GM12891 (cell line): ENCODE results near the gene GMCL1.

Experiments
- PAX5 ChIP-seq: IDR thresholded peaks from 2 replicates; pipeline ENCODE4 v1.6.1; 2011; ENCODE audit warnings: low read length, moderate library complexity, mild to moderate bottlenecking; ENCODE audit not compliant: insufficient read depth, severe bottlenecking
- POLR2A ChIP-seq: IDR thresholded peaks from 2 replicates; pipeline ENCODE4 v1.6.1; 2011; ENCODE audit warnings: low read depth, low read length, control low read depth
- POLR2AphosphoS5 ChIP-seq: IDR thresholded peaks from 2 replicates; pipeline ENCODE4 v1.6.1; 2011; ENCODE audit warnings: low read depth, low read length, control low read depth
- SPI1 ChIP-seq: IDR thresholded peaks from 2 replicates; pipeline ENCODE4 v1.6.1; 2011; ENCODE audit warnings: low read depth, low read length, control low read depth
- TAF1 ChIP-seq: IDR thresholded peaks from 2 replicates; pipeline ENCODE4 v1.6.1; 2011; ENCODE audit warnings: low read depth, low read length, control low read depth

DNA sequence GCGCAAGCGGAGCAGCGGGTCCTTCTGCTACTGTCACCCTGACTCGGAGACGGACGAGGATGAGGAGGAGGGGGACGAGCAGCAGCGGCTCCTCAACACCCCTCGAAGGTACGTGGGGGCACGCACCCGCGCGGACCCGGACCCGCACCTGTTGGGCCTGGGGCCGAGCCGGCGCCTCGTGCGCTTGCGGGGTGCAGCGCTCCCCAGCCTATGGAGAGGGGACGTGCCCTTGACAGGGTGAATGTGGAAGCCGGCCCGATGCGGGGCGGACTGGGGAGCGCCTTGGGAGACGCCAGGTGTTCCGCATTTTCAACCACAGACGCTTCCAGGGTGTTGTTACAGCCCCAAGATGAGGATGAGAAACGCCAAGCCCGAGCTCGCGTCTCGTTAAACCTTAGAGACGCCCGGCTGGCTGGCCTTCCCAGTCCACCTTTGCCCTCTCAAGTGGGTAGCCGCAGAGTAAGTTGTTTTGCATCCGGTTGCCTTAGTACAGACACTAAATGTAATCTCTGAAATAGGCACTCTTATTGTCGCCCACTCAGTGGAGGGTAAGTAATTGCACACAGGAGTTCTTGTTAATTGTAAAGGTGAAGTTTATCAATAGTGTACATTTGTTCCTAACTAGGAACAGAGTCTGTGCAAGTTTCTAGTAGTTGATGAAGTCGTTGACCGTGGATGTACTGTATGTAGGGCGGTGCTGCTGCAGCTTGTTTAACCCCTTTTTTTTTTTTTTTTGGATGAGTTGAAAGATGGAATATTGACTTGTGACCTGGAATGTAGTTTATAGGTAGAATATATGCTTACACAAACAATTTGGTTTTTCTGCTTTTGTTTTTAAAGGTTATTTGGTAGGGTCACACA, 815 bp downstream of the GMCL1 start:
- TF ChIP-seq POLR2A (no peak), POLR2AphosphoS5 (no peak), TAF1 (no peak), PAX5 (no peak), SPI1 (0 out of 2 replicates have a peak, but pooled peaks have one; percentile 15)
